Fibroblast of skin of right quadriceps (primary cell): ENCODE results near the gene ATP6V0A4.
"Not testable (repeated sequence)": the region's sequence is repeated elsewhere in the genome, so short reads cannot be mapped to it uniquely, and the experiment has no call there.

ENCODE experiments used
- DNase-seq: peaks from one replicate; pipeline ENCODE4 v3.0.0-alpha.2; 2013

ATP6V0A4 gene

DNA sequence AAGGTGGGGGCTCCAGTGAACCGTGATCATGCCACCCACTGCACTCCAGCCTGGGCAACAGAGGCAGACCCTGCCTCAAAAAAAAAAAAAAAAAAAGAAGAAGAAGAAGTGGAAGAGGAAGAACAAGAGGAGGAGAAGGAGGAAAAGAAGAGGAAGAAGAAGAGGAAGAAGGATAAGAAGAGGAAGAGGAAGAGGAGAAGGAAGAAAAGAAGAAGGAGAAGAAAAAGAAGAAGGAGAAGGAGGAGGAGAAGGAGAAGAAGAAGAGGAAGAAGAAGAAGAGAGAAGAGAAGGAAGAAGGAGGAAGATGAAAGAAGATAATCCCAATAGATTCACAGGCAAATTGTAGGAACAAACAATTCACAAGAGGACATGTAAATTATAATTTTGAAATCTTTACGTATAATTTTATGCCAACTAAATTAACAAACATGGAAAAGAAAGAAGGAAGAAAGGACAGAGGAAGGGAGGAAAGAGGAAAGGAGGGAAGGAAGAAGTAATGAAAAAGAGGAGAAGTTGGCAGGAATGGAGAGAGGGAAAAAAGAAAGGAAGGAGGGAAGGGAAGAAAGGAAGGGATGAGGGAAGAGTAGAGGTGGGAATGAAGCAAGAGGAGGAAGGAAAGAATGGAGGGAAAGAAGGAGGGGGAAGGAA, 100.3 kb downstream of the ATP6V0A4 start:
- no peak for DNase-seq

DNA sequence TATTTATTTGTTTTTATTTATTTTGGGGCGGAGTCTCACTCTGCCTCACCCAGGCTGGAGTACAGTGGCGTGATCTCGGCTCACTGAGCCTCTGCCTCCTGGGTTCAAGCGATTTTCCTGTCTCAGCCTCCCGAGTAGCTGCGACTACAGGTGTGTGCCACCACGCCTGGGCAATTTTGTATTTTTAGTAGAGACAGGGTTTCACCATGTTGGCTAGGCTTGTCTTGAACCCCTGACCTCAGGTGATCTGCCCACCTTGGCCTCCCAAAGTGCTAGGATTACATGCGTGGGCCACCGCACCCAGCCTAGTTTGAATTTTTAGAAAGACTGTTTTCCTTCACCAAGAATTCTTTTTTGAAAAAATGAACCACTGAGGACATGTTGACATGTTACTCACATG, 102.2 kb downstream of the ATP6V0A4 start:
- DNase-seq, result not testable (repeated sequence)

DNA sequence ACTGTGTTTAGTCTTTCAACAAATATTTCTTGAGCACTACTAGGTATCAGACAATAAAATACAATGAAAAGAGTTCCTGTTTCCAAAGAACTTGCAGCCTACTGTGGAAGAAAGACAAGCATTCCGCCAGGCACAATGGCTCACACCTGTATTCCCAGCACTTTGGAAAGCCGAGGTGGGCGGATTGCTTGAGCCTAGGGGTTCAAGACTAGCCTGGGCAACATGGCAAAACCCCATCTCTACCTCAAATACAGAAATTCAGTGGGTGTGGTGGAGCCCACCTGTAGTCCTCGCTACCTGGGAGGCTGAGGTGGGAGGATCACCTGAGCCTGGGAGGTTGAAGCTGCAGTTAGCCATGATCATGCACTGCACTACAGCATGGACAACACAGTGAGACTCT, 102.9 kb downstream of the ATP6V0A4 start:
- no peak for DNase-seq

DNA sequence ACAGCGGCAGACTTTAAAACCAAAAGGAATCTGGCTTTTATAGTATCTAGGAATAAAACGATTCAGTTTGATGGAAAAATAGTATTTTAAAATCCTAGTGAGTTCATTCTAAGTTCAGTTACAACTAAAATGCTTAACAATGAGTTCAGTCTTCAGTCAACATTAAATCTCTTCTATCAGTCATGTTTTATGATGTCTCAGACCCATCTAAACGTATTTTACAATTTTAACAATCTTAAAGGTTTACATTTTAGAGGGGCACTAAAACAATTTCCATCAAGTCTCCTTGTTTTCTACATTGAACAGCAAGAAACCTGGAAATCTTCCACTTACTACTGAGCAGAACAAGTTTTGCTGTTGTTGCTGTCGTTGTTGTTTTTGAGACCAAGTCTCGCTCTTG, 106.8 kb downstream of the ATP6V0A4 start:
- no peak for DNase-seq

DNA sequence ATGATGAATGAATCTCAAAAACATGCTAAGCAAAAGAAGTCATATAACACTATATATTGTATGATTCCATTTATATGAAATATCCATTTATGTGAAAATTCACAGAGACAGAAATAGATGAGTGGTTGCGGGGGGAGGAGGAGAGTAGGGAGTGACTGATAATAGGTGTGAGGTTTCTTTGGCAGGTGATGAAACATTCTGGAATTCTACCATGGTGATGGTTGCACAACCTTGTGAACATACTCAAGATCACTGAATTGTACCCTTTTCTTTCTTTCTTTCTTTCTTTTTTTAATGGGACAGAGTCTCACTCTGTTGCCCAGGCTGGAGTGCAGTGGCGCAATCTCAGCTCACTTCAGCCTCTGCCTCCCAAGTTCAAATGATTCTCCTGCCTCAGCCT, 107.5 kb downstream of the ATP6V0A4 start:
- DNase-seq, result no peak

DNA sequence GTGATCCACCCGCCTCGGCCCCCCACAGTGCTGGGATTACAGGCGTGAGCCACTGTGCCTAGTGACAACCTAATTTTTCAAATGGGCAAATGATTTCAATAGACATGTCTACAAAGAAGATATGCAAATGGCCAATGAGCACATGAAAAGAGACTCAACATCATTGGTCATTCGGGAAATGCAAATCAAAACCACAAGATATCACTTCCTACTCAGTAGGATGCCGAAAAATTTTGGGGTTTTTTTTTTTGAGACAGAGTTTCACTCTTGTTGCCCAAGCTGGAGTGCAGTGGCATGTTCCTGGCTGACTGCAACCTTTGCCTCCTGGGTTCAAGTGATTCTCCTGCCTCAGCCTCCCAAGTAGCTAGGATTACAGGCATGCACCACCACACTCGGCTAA, 110.0 kb downstream of the ATP6V0A4 start:
- DNase-seq, result not testable (repeated sequence)

DNA sequence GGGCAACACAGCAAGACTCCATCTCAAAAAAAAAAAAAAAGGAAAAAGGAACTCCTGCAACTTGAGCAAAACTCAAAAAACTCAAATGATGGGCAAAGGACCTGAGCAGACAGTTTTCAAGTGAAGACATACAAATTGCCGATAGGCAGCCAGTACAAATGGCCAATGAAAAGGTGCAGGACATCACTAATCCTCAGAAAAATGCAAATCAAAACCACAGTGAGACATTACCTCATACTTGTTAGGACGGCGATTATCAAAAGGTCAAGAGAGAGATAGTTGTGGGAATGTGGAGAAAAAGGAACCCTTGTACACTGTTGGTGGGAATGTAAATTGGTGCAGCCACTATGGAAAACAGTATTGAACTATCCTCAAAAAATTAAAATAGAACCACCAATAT, 113.7 kb downstream of the ATP6V0A4 start:
- no peak for DNase-seq

DNA sequence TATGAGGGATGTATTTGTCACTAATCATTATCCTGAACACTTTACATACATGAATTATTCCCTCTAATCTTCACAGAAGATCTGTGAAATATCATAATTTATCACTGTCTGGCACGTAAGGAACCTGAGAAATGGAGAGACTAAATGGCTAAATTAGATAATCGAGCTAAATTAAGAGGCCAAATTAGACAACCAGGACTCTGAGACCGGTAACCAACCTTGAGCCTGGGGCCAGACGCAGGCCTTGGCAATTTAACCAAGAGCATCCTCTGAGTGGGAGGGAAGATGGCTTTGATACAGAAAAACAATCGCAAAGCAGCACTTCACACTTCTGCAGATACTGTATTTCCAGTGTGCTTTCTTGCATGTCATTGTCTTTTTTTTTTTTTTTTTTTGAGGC, 118.2 kb downstream of the ATP6V0A4 start:
- no peak for DNase-seq

DNA sequence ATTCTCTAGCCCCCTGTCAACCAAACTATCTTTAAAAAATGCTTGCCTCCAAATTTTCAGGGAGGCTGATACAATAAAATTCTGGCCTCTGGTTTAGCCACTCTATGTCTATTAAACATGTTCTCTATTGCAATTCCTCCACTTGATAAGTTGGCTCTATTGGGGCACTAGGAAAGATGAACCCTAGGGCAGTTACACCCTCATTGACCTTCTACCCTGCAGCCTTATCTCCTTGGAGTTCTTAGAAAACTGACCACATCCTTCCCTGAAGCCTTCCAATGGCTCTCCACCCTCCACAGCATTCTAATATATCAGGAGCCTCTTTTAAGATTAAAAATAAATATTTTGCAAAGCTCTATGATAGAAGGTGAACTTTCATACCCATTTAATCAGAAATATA, 127.4 kb downstream of the ATP6V0A4 start:
- no peak for DNase-seq

DNA sequence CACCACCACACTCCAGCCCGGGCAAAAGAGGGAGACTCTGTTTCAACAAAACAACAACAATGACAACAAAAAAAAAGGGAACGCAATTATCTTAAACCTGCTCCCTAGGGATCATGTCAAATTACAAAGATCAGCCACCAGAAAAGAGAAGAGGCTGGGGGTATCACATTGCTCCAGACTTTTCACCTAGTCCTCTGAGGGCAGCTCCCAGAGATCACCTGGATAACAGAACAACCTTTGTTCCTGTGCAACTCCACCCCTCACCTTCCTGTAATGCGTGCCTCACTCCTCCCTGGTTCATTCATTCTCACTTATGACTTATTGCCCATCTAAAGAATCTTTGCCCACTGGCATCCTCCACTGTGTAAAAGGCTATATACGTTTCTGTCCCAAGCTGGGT, 128.6 kb downstream of the ATP6V0A4 start:
- no peak for DNase-seq

DNA sequence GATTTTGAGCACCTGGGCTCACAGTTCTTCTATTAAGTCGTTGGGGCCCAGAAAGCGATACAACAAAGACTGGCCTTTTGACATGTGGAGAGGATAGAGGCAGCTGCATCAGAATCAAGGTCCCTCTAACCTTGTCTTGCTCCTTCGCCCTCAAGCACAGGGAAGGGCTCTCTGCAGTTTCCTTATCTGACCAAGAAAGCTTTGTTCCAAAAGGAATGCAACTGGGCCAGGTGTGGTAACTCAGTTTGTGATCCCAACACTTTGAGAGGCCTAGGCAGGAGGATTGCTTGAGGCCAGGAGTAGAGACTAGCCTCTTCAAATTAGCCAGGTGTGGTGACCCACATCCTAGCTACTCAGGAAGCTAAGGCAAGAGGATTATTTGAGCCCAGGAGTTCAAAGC, 129.1 kb downstream of the ATP6V0A4 start:
- DNase-seq, result no peak

DNA sequence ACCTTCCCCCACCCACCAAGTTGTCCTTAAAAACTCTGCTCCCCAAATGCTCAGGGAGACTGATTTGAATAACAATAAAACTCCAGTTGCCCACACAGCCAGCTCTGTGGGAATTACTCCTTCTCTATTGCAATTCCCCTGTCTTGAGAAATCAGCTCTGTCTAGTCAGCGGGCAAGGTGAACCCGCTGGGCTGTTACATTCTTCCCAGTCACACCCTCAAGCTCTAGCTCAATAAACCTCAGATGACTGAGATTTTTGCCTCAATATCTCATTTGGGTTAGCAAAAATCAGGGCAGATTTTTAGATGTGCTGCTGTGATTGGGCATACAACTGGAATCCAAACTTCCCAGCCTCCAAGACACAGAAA, 129.8 kb downstream of the ATP6V0A4 start:
- no peak for DNase-seq

DNA sequence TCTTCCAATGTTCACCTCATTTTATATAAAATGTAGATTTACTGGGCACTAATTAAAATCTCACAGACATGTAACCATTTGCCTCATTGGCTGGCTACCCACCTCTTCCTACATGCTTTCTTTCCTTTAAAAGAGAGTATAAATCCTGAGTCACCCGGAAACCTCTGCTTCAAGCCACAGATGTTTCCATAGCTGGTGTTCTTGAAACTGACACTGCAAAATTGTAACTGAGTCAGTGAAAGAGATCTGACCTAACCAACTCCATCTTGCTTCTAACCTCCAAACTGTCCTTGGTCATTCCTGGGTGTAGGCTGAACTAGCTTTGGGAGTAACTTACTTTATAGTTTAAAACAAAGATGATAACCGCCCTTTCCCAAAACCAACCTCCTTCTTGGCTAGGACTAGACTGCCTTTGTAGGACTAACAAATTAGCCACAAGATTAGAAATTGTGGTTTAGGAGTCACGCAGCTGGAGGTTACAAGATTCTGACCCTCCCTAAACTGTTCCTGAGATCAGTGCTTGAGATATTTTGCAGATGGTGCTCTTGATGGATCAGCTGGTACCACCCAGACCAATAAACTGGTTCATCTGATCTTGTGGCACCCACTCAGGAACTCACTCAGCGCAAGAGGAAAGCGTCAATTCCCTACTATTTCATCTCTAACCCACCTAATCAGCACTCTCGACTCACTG, 130.3 kb downstream of the ATP6V0A4 start:
- no peak for DNase-seq

DNA sequence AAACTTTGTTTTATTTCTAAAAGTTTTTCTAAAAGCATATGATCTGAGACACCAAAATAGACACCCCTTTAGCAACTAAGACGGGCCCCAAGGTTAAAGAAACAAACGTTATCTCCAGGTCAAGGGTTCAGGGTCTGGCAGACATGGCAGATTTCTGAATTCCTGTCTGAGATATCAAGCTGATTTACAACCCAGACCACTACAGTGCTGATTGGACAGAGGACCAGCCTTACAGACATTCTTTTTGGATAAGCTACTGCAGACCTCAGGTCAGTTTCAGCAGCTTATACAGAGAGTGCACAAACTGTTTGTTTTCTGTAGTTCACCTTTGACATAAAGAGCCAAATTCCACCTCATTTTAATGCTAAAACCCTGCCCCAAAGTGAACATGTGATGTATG, 131.6 kb downstream of the ATP6V0A4 start:
- DNase-seq, result no peak

DNA sequence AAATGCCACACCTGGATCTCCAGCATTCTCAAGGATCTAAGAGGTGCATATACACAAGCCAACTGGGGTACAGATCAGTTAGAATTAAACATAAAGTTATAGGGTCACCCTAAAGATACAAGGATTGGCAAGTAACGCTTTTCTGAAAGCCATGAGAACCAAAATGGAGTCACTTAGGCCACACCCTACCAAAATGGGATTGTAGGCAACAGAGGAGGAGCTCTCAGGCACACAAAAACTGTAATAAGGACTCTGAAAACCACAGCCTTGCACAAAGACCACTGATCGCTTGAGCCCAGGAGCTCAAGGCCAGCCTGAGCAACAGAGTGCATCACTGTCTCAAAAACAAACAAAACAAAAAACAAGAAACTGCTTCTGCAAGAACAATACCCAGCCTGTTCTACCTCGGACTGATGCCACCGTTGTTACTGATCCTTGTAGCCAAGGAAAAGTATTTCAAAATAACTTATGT, 132.3 kb downstream of the ATP6V0A4 start:
- no peak for DNase-seq

DNA sequence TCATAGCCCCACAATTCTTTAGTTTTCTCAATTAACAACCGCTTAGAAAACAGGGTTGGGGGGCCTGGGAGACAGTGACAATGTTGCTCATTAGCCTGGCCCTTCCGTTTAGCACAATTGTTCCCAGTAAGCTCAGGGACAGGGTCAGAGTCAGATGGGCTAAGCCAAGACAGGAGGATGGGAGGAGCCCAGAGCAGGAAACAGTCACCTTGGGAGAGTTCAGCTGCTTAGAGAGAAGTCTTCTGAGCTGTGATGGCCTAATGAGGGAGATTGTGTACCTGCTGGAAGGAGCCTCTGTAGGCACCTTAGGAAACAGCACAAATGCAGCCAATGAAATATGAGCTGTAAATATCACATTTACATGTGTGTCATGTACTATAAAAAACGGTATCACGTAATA, 132.7 kb downstream of the ATP6V0A4 start:
- DNase-seq, result no peak

DNA sequence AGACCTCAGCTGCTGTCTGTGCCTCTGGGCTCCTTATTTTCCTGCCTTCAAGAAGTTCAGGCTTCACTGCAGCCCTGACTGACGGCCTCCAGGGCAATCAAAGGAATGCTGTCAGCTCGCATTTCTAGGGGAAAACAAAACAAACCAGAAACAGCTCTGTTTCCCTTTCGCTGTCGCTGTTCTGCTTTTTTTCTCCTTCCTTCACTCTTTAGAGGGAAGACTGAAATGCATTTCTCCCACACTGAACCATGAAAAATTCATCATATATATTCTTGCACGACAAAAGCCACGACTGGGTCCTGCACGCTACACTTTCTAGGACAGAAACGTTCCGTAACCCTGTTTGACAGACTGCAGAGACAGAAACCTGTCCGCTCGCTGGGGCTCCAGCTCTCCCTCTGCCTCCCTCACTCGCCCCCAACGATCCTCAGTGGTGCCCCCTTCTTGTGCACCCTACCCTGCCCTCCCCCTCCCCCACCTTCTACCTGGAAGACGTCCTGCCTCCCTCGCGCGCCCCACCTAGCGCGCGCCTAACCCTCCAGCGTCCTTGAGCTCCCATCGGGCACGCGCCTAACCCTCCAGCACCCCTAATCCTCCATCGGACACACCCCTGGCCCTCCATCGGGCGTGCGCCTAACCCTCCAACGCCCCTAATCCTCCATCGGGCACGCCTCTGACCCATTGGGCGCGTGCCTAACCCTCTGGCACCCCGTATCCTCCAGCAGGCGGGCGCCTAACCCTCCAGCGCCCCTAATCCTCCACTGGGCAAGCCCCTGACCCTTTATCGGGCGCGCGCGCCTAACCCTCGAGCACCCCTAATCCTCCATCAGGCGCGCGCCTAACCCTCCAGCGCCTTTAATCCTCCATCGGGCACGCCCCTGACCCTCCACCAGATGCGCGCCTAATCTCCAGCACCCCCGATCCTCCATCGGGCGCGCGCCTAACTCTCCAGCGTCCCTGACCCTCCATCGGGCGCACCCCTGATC, 134.0 kb downstream of the ATP6V0A4 start:
- DNase-seq, result no peak

DNA sequence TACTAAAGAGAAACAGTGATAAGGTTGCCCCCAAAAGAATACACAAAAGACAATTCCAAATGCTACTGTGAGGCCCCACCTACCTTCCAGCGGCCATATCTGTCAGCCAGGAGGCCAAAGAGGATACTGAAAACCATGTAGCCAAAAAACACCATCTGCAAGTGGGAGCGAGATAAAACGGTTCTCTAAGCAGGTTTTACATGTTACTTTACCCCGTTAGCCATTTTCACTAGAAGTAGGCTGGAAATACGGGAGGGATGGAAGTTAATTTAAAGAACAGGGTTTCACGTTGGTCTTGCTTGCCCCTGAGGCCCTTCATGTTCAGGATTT, 135.0 kb downstream of the ATP6V0A4 start:
- no peak for DNase-seq

DNA sequence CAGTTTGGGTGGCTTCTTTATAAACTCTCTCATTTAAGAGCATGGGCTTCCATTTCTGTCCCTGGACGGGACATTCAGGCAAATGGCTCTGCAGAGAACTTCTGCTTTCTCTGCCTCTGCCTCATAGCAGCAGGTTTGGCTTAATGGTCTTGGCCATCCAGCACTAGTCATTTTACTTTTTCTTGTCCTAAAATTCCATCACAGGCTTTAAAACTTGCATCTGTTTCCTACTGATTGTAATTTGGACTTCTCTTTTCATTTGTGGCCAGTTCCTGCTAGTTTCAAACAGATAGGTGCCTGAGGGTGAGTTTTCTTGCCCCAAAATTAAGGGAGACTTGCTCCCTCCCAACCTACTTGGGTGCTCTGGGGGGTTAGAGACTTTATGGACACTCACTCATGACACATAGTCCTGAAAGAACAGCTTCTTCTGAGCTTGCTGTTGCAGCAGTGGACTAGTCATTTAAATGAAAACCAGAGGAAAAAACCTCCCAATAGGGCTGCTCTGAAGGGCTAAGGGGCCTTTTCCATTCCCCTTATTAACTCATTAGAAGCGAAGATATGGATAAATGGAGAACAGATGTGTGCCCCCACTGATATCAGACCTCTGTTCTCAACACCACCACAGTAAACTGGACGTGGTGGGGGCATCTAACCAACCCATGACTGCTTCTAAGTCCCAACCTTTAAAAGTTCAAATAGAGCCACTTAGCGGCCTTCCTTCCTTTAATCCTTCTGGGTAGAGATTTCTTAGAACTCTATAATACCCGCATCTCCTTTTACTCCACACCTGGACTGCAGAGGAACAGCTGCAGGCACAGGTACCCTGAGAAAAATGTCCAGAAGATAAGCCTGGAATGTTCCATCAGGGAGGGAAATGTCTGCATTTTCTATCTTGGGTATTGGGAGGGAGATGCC, 135.7 kb downstream of the ATP6V0A4 start:
- no peak for DNase-seq

DNA sequence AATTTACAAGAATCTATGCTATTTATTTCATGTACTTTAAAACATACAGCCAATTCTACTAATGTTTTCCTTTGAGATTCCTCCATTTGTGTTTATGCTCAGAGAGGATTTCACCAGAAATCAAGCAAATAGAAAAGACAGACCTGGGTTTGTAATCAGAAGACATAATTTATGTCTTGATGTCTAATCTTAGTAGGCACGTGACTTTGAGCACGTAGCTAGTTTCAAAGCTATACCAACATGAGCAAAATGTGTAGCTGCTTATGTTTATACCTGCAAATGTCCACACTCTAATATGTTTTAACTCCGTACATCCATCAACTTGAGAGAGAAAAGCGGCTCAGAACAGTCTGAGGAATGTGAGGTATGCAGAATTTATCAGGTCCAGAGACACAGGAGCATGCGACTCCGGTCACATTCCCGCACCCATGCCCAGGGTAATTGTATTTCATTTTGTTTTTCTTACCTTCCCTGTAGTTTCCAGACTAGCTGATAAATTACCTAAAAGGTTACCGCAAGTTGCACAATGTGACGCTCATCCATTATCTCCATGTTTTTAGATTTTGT, 136.8 kb downstream of the ATP6V0A4 start:
- no peak for DNase-seq

DNA sequence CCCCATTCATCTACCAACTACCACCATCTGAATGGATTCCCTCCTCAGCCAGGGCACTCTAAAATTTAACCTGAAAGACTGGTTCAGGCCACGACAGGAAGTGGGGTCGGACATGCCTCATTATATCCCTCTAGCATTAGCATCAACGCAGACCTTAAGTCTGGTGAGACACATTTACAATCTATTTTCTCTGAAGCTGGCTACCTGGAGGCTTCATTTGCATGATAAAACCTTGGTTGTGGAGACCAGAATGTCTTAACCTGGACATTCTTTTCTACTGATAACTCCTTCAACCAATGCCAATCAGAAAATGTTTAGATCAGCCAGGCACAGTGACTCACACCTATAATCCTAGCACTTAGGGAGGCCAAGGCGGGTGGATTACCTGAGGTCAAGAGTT, 139.1 kb downstream of the ATP6V0A4 start:
- DNase-seq, result no peak

DNA sequence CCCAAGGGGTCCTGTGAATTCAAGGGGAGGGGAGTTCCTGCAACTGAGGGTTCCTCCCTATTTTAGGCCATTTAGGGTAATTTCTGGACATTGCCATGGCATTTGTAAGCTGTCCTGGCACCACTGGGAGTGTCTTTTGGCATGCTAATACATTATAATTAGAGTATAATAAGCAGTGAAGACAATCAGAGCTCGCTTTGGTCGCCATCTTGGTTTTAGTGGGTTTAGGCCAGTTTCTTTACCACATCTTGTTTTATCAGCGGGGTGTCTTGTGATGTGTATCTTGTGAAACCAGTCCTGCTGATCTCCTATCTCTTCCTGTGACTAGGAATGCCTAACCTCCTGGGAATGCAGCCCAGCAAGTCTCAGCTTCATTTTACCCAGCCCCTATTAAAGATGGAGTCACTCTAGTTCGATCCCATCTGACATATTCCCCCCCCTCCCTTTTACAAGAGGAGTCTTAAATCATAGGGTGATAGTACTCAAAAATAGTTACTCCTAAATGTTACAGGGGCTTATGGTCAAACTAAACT, 140.1 kb downstream of the ATP6V0A4 start:
- DNase-seq, result no peak
